ENCODE measurements around the gene DFFB.

Gene DFFB

GRCh38 chr1:3821447-3821846 lies 35.8 kb upstream of the DFFB start:
- H3K27me3 ChIP-seq (ENCODE audit: insufficient read depth, low read length, poor library complexity, severe bottlenecking): no peaks in the 10 kb centered on the region
- no peak overlapping the region for H3K4me3 ChIP-seq (ENCODE audit: low read length, poor library complexity, severe bottlenecking)
- H4K20me1 ChIP-seq (ENCODE audit: insufficient read depth, low read length, poor library complexity, severe bottlenecking): no peaks in the 10 kb centered on the region
- H3K9me2 ChIP-seq (replicated peaks; ENCODE audit: low read depth, low read length): no peaks in the 10 kb centered on the region
- H3K4me1 ChIP-seq (ENCODE audit: insufficient read depth, low read length, poor library complexity, severe bottlenecking): no peaks in the 10 kb centered on the region
- H3K79me2 ChIP-seq (ENCODE audit: insufficient read depth, low read length): no peaks in the 10 kb centered on the region
- peaks cover 4% of the 10 kb centered on the region; the same call in 1 of the 2 replicates for H3K36me3 ChIP-seq (ENCODE audit: insufficient read depth, low read length)
- H3K9ac ChIP-seq (ENCODE audit: low read depth, low read length, poor library complexity, severe bottlenecking): no peak overlapping the region
- H3F3A ChIP-seq (ENCODE audit: low read depth): no peaks in the 10 kb centered on the region
- no peak overlapping the region for H2AFZ ChIP-seq (ENCODE audit: low read length)
- TF ChIP-seq CTCF (conservative IDR thresholded peaks at IDR 0.05; ENCODE audit: low read length): no peak
- no peak for TF ChIP-seq EZH2phosphoT487 (IDR thresholded peaks at IDR 0.05; ENCODE audit: borderline replicate concordance)
- no peak overlapping the region for H3K4me2 ChIP-seq (ENCODE audit: low read depth, low read length, poor library complexity, severe bottlenecking)
- no peaks in the 10 kb centered on the region for H3K9me3 ChIP-seq (ENCODE audit: insufficient read depth, low read depth, low read length)

GRCh38 chr1:3821908-3822307 lies 35.4 kb upstream of the DFFB start:
- no peaks in the 10 kb centered on the region for H3K9me2 ChIP-seq (replicated peaks; ENCODE audit: low read depth, low read length)
- no peak overlapping the region for H3K4me3 ChIP-seq (ENCODE audit: low read length, poor library complexity, severe bottlenecking)
- no peaks in the 10 kb centered on the region for H3K27me3 ChIP-seq (ENCODE audit: insufficient read depth, low read length, poor library complexity, severe bottlenecking)
- H3K9ac ChIP-seq (ENCODE audit: low read depth, low read length, poor library complexity, severe bottlenecking): no peak overlapping the region
- no peaks in the 10 kb centered on the region for H3F3A ChIP-seq (ENCODE audit: low read depth)
- no peaks in the 10 kb centered on the region for H3K9me3 ChIP-seq (ENCODE audit: insufficient read depth, low read depth, low read length)
- H3K36me3 ChIP-seq (ENCODE audit: insufficient read depth, low read length): peaks cover 4% of the 10 kb centered on the region; the same call in 1 of the 2 replicates
- H3K4me1 ChIP-seq (ENCODE audit: insufficient read depth, low read length, poor library complexity, severe bottlenecking): no peaks in the 10 kb centered on the region
- TF ChIP-seq CTCF (conservative IDR thresholded peaks at IDR 0.05; ENCODE audit: low read length) (no peak), EZH2phosphoT487 (IDR thresholded peaks at IDR 0.05; ENCODE audit: borderline replicate concordance) (no peak)
- H4K20me1 ChIP-seq (ENCODE audit: insufficient read depth, low read length, poor library complexity, severe bottlenecking): no peaks in the 10 kb centered on the region
- no peak overlapping the region for H3K4me2 ChIP-seq (ENCODE audit: low read depth, low read length, poor library complexity, severe bottlenecking)
- no peaks in the 10 kb centered on the region for H3K79me2 ChIP-seq (ENCODE audit: insufficient read depth, low read length)
- H2AFZ ChIP-seq (ENCODE audit: low read length): no peak overlapping the region

- Histone ChIP-seq H3K4me1 (ENCODE audit: insufficient read depth, low read length, poor library complexity, severe bottlenecking) (no peaks in the 10 kb centered on the region), H3K9me2 (replicated peaks; ENCODE audit: low read depth, low read length) (no peaks in the 10 kb centered on the region), H4K20me1 (ENCODE audit: insufficient read depth, low read length, poor library complexity, severe bottlenecking) (no peaks in the 10 kb centered on the region), H3K9me3 (ENCODE audit: insufficient read depth, low read depth, low read length) (no peaks in the 10 kb centered on the region), H3K27me3 (ENCODE audit: insufficient read depth, low read length, poor library complexity, severe bottlenecking) (no peaks in the 10 kb centered on the region), H3K4me2 (ENCODE audit: low read depth, low read length, poor library complexity, severe bottlenecking) (no peak overlapping the region), H3K36me3 (ENCODE audit: insufficient read depth, low read length) (peaks cover 4% of the 10 kb centered on the region; the same call in 1 of the 2 replicates), H3F3A (ENCODE audit: low read depth) (no peaks in the 10 kb centered on the region), H2AFZ (ENCODE audit: low read length) (no peak overlapping the region), H3K79me2 (ENCODE audit: insufficient read depth, low read length) (no peaks in the 10 kb centered on the region), H3K9ac (ENCODE audit: low read depth, low read length, poor library complexity, severe bottlenecking) (no peak overlapping the region), H3K4me3 (ENCODE audit: low read length, poor library complexity, severe bottlenecking) (no peak overlapping the region)
- TF ChIP-seq CTCF (conservative IDR thresholded peaks at IDR 0.05; ENCODE audit: low read length): no peak
- TF ChIP-seq EZH2phosphoT487 (IDR thresholded peaks at IDR 0.05; ENCODE audit: borderline replicate concordance): no peak
Measured at GRCh38 chr1:3822421-3822820, 34.9 kb upstream of the DFFB start.
